ENCODE measurements around the gene BSND. TPM values are rescaled to one million over a fixed set of nuclear protein-coding genes. Genes with fewer than 3 reads are reported as not detected.

The BSND gene
- total RNA-seq, 1 experiment from 2014 or later = not detected

DNA sequence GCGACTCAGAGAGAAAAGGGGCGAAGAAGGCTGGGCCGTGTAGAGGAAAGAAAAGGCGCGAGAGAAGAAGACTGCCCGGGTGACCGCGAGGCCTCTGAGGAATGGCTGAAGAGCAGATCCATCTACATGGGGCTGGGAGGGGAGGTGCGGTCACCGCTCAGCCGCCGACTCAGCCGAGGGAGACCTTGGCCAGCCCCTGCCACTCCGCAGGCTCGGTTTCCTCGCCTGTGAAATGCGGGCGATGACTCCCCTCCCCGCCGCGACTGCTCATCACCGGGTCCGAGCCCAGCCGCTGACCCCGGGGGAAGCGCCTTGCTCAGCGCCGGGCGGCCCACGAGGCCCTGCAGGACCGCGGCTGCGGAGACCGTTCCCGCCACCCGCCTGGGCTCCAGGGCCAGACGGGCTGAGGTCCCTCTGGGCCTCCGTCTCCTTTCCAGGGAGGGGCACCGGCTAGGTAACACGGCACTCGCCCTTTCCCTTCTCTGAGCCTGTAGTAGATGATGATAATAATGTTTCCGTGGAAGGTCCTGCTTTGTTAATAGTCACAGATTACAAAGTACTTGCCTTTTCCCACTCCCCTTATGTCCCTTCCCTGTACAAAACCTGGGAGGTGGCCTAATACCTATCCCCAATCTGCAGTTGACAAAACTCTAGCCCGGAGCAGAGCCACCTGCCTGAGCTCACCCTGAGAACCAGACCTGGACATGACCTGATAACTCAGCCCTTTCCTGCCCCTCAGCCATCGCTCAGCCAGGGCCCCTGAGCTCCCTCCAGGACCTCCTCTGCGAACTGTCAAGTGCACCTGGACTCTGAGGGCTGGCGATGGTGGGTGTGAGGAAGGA, 1.6 kb upstream of the BSND start:
- Histone ChIP-seq H3K9ac (ENCODE audit: low read length) (no peak overlapping the region), H4K20me1 (ENCODE audit: low read length) (no peaks in the 10 kb centered on the region), H3K79me2 (ENCODE audit: low read length) (no peaks in the 10 kb centered on the region), H3K27me3 (ENCODE audit: low read length) (no peaks in the 10 kb centered on the region), H3K9me3 (ENCODE audit: low read length) (no peaks in the 10 kb centered on the region), H3K9me2 (replicated peaks; ENCODE audit: low read length) (no peaks in the 10 kb centered on the region), H3K27ac (ENCODE audit: low read length) (no peak overlapping the region), H3K4me3 (ENCODE audit: low read length) (0 out of 2 replicates have a peak overlapping the region, but pooled peaks have one; percentile 15), H3K4me1 (ENCODE audit: insufficient read depth, low read length) (no peaks in the 10 kb centered on the region), H3F3A (ENCODE audit: low read length, unreplicated experiment) (no peaks in the 10 kb centered on the region), H3K4me2 (ENCODE audit: low read length) (peak overlapping the region; percentile 63), H2AFZ (ENCODE audit: low read length) (peak overlapping the region; percentile 47), H3K36me3 (ENCODE audit: low read depth, low read length) (no peaks in the 10 kb centered on the region)
- TF ChIP-seq EZH2phosphoT487 (IDR thresholded peaks at IDR 0.05; ENCODE audit: borderline replicate concordance, low read length) (no peak), EZH2 (IDR thresholded peaks at IDR 0.05; ENCODE audit: low read length, unreplicated experiment) (no peak)
- TF ChIP-seq, protein P1, sequence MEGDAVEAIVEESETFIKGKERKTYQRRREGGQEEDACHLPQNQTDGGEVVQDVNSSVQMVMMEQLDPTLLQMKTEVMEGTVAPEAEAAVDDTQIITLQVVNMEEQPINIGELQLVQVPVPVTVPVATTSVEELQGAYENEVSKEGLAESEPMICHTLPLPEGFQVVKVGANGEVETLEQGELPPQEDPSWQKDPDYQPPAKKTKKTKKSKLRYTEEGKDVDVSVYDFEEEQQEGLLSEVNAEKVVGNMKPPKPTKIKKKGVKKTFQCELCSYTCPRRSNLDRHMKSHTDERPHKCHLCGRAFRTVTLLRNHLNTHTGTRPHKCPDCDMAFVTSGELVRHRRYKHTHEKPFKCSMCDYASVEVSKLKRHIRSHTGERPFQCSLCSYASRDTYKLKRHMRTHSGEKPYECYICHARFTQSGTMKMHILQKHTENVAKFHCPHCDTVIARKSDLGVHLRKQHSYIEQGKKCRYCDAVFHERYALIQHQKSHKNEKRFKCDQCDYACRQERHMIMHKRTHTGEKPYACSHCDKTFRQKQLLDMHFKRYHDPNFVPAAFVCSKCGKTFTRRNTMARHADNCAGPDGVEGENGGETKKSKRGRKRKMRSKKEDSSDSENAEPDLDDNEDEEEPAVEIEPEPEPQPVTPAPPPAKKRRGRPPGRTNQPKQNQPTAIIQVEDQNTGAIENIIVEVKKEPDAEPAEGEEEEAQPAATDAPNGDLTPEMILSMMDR (conservative IDR thresholded peaks at IDR 0.05; ENCODE audit: low read depth, low read length) = no peak
- ChIA-PET CTCF (interaction anchor here (0.5 to 1.7 kb wide), 5 partner anchors 23 to 52 kb away, joined by 3 to 18 read pairs (median 7); no protein-coding TSS in a partner anchor), POLR2A (ENCODE audit: unreplicated experiment) (no interaction called here)
- intact Hi-C loops (cut with micrococcal nuclease) = loop anchor here (1.0 to 5.0 kb wide), 4 partner anchors 25 to 325 kb away; no protein-coding TSS in a partner anchor
- DNase-seq = no peak
- BruUV-seq (replicated peaks) = no TSS peak
- no peak for ATAC-seq

GRCh38 chr1:54997711-54997986, 1.1 kb upstream of the BSND start:
- ChIA-PET CTCF (no interaction called here), POLR2A (ENCODE audit: unreplicated experiment) (no interaction called here)
- no peak overlapping the region for H3K27ac ChIP-seq (ENCODE audit: low read length)
- no peak overlapping the region for H3K4me3 ChIP-seq (ENCODE audit: low read length)
- H3K27me3 ChIP-seq (ENCODE audit: low read length) = no peaks in the 10 kb centered on the region
- H3K36me3 ChIP-seq (ENCODE audit: low read depth, low read length) = no peaks in the 10 kb centered on the region
- H3K9ac ChIP-seq (ENCODE audit: low read length) = no peak overlapping the region
- H3K4me1 ChIP-seq (ENCODE audit: insufficient read depth, low read length) = no peaks in the 10 kb centered on the region
- H2AFZ ChIP-seq (ENCODE audit: low read length) = no peak overlapping the region
- no peaks in the 10 kb centered on the region for H4K20me1 ChIP-seq (ENCODE audit: low read length)
- H3K4me2 ChIP-seq (ENCODE audit: low read length) = no peak overlapping the region
- no TSS peak for BruUV-seq (replicated peaks)
- no peaks in the 10 kb centered on the region for H3K9me2 ChIP-seq (replicated peaks; ENCODE audit: low read length)
- no peak for TF ChIP-seq EZH2phosphoT487 (IDR thresholded peaks at IDR 0.05; ENCODE audit: borderline replicate concordance, low read length)
- no peak for TF ChIP-seq EZH2 (IDR thresholded peaks at IDR 0.05; ENCODE audit: low read length, unreplicated experiment)
- TF ChIP-seq, protein P1 (conservative IDR thresholded peaks at IDR 0.05; ENCODE audit: low read depth, low read length) = no peak
- H3F3A ChIP-seq (ENCODE audit: low read length, unreplicated experiment) = no peaks in the 10 kb centered on the region
- intact Hi-C loops (cut with micrococcal nuclease) = loop anchor here (5.0 kb wide), 1 partner anchor 325 kb away; no protein-coding TSS in a partner anchor
- no peak for ATAC-seq
- H3K79me2 ChIP-seq (ENCODE audit: low read length) = no peaks in the 10 kb centered on the region
- DNase-seq = no peak
- no peaks in the 10 kb centered on the region for H3K9me3 ChIP-seq (ENCODE audit: low read length)

DNA sequence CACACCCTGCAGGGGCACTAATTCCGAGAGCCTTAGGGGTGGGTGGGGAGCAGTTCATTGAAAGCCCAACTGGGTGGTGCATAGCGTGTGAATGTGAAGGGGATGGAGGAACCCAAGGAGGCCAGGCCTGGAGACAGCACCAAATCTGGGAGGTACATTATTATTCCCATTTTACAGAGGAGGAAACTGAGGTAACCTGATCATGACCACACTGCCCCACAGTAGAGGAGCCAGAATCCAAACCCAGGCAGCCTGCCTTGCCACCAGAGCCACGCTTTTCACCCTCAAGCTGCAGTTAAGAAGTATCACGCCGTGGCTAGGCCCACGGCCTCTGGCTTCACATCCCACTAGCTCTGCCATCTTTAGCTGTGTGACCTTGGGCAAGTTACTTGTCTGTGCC, 633 bp upstream of the BSND start:
- no peak overlapping the region for H3K27ac ChIP-seq (ENCODE audit: low read length)
- no peak overlapping the region for H3K9ac ChIP-seq (ENCODE audit: low read length)
- H3K9me3 ChIP-seq (ENCODE audit: low read length) = no peaks in the 10 kb centered on the region
- H2AFZ ChIP-seq (ENCODE audit: low read length) = no peak overlapping the region
- no peaks in the 10 kb centered on the region for H4K20me1 ChIP-seq (ENCODE audit: low read length)
- no peaks in the 10 kb centered on the region for H3K4me1 ChIP-seq (ENCODE audit: insufficient read depth, low read length)
- no peaks in the 10 kb centered on the region for H3K36me3 ChIP-seq (ENCODE audit: low read depth, low read length)
- no peaks in the 10 kb centered on the region for H3K79me2 ChIP-seq (ENCODE audit: low read length)
- H3F3A ChIP-seq (ENCODE audit: low read length, unreplicated experiment) = no peaks in the 10 kb centered on the region
- no peak overlapping the region for H3K4me2 ChIP-seq (ENCODE audit: low read length)
- H3K9me2 ChIP-seq (replicated peaks; ENCODE audit: low read length) = no peaks in the 10 kb centered on the region
- TF ChIP-seq EZH2 (IDR thresholded peaks at IDR 0.05; ENCODE audit: low read length, unreplicated experiment) (no peak), EZH2phosphoT487 (IDR thresholded peaks at IDR 0.05; ENCODE audit: borderline replicate concordance, low read length) (no peak)
- TF ChIP-seq, protein P1 (conservative IDR thresholded peaks at IDR 0.05; ENCODE audit: low read depth, low read length) = no peak
- ChIA-PET POLR2A (ENCODE audit: unreplicated experiment) (no interaction called here), CTCF (no interaction called here)
- no peak for ATAC-seq
- no peaks in the 10 kb centered on the region for H3K27me3 ChIP-seq (ENCODE audit: low read length)
- H3K4me3 ChIP-seq (ENCODE audit: low read length) = no peak overlapping the region
- no TSS peak for BruUV-seq (replicated peaks)
- intact Hi-C loops (cut with micrococcal nuclease) = loop anchor here (5.0 kb wide), 1 partner anchor 326 kb away; no protein-coding TSS in a partner anchor
- no peak for DNase-seq

All from PC-3 (cell line).